NT2/D1 (cell line): ENCODE measurements around the gene XKRX.

Experiments
- DNase-seq: peaks from one replicate; pipeline ENCODE4 v3.0.0-alpha.2; 2011; ENCODE audit warnings: low read depth, low spot score
- H3K27me3 ChIP-seq: 2 replicates; pipeline ENCODE4 v1.6.0; 2011; ENCODE audit warnings: mild to moderate bottlenecking; ENCODE audit not compliant: insufficient read length, insufficient read depth
- H3K36me3 ChIP-seq: 2 replicates; pipeline ENCODE4 v1.6.1; 2011; ENCODE audit warnings: mild to moderate bottlenecking, low read length, mixed read lengths; ENCODE audit not compliant: insufficient read depth, insufficient read length
- H3K4me1 ChIP-seq: 2 replicates; pipeline ENCODE4 v1.5.1; 2011; ENCODE audit not compliant: insufficient read depth, insufficient read length
- H3K4me3 ChIP-seq: 2 replicates; pipeline ENCODE4 v1.5.1; 2011; ENCODE audit warnings: low read depth; ENCODE audit not compliant: insufficient read length
- H3K9ac ChIP-seq: 2 replicates; pipeline ENCODE4 v1.6.0; 2011; ENCODE audit warnings: low read depth; ENCODE audit not compliant: insufficient read length
- H3K9me3 ChIP-seq: 2 replicates; pipeline ENCODE4 v1.5.1; 2011; ENCODE audit warnings: mild to moderate bottlenecking, low read length; ENCODE audit not compliant: insufficient read depth
- SUZ12 ChIP-seq: IDR thresholded peaks from 2 replicates; pipeline ENCODE4 v1.6.1; 2011; ENCODE audit not compliant: insufficient read length, insufficient read depth; ENCODE audit errors: extremely low read depth
- YY1 ChIP-seq: IDR thresholded peaks from 2 replicates; pipeline ENCODE4 v1.6.1; 2011; ENCODE audit not compliant: insufficient read length, insufficient read depth
- ZNF274 ChIP-seq: IDR thresholded peaks from 2 replicates; pipeline ENCODE4 v1.6.1; 2011; ENCODE audit warnings: mild to moderate bottlenecking, low read depth, low read length

Gene XKRX

DNA sequence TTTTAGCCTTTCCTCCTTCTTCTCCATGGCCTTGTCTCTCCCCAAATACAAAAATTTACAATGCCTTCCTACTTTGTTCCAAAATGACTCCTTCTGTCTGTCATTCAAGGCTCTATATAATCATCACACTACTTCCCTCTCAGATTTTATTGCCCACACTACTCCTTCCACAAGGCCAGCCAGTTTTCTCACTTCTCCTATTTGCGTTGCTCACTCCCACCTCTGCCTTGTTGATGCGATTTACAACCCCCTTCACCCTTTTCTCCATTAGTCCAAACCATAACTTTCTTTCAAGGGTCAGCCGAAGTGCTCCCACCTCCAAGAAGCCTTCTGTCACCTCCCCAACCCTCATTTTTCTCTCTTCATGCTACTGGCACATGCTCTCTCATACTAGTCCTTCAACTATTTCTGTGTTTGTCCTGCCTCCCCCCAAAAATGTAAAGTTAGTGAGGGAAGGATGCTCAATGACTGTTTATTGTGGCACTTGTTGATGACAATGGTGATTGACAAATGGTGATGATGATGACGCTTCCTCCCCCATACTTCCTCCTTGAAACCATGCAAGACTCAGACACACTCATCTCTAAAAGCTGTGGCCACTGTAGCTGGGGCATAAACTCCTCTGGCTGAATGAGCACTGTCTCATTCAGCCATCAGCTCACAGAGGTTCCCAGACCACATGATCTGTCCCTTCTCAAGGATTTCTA is 2.7 kb upstream of the XKRX start:
- Histone ChIP-seq H3K9ac (no peak overlapping the region), H3K4me3 (no peak overlapping the region), H3K9me3 (no peaks in the 10 kb centered on the region), H3K36me3 (no peaks in the 10 kb centered on the region), H3K4me1 (no peaks in the 10 kb centered on the region), H3K27me3 (peaks cover 21% of the 10 kb centered on the region)
- no peak for DNase-seq
- TF ChIP-seq YY1 (no peak), ZNF274 (no peak), SUZ12 (no peak)

DNA sequence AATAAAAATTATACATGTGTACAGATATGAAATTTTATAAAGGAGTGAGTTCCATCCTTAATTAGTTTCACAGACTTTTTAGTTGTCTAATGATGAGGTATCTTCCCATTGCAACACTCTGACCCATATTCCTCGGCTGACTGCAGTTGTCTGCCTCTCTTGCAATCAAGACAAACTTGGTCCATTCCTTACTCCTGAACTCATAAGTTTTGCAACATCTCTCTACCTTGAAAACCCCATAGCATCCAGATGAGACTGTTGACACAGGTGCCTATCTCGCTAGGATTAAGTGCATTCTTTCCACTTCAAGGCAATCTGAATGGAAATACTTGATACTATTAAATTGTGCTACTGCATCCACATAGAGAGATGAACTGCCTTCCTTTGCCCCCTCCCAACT is 2.3 kb downstream of the XKRX start:
- no peak overlapping the region for H3K9ac ChIP-seq
- no peaks in the 10 kb centered on the region for H3K36me3 ChIP-seq
- H3K27me3 ChIP-seq, result peaks cover 21% of the 10 kb centered on the region
- H3K4me1 ChIP-seq, result no peaks in the 10 kb centered on the region
- TF ChIP-seq YY1, result no peak
- H3K4me3 ChIP-seq, result no peak overlapping the region
- H3K9me3 ChIP-seq, result no peaks in the 10 kb centered on the region
- DNase-seq, result no peak

DNA sequence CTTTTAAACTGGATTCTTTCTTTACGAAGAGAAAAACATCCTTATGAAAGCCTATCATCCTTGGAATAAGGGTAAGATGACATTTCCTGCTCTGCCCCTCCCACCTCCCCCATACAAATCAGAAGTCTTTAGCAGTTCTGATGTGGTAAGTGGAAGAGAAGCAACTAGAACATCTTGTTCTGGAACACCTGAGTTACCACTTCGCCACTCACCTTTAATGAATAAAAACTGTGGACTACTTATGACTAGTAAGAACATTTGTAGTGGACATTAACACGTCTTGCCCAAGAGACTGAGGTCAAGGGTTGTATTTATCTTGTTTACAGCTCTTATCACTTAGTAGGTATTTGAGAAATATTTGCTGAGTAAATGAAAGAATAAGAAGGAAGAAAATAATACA is 4.3 kb downstream of the XKRX start:
- Histone ChIP-seq H3K4me3 (no peak overlapping the region), H3K36me3 (no peaks in the 10 kb centered on the region), H3K9me3 (no peaks in the 10 kb centered on the region), H3K27me3 (peaks cover 21% of the 10 kb centered on the region), H3K4me1 (no peaks in the 10 kb centered on the region), H3K9ac (no peak overlapping the region)
- no peak for DNase-seq
- TF ChIP-seq ZNF274 (no peak), YY1 (no peak), SUZ12 (no peak)

DNA sequence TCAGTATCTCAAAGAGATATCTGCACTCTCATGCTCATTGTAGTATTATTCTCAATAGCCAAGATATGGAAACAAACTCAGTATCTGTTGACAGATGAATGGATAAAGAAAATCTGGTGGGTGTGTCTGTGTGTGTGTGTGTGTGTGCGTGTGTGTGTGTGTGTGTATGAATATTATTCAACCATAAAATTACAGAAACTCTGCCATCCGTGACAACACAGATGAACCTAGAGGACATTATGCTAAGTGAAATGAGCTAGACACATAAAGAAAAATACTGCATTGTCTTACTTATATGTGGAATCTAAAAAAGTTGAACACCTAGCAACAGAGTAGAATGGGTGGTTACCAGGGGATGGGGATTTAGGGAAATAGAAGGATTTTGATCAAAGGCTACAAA is 13.2 kb downstream of the XKRX start:
- DNase-seq, result no peak
- no peaks in the 10 kb centered on the region for H3K4me1 ChIP-seq
- H3K9ac ChIP-seq, result no peak overlapping the region
- no peaks in the 10 kb centered on the region for H3K27me3 ChIP-seq
- TF ChIP-seq YY1, result no peak
- no peak for TF ChIP-seq SUZ12
- H3K9me3 ChIP-seq, result no peaks in the 10 kb centered on the region
- H3K36me3 ChIP-seq, result no peaks in the 10 kb centered on the region
- H3K4me3 ChIP-seq, result no peak overlapping the region

DNA sequence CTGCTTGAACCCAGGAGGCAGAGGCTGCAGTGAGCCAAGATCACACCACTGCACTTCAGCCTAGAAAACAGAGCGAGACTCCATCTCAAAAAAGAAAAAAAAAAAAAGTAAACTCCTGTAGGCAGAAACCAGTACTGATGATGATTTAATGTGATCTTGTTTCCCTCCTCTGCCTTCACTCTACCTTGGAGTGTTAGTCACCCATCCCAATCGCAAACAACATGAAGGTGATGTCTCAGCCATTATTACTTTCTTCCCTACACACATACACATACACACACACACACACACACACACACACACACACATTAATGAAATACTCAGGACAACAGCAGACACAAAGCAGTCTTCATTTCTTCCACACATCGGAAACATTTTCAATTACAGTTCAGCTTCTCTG is 15.6 kb downstream of the XKRX start:
- no peaks in the 10 kb centered on the region for H3K4me1 ChIP-seq
- no peak for TF ChIP-seq SUZ12
- no peak for TF ChIP-seq ZNF274
- no peak for TF ChIP-seq YY1
- no peak for DNase-seq
- no peak overlapping the region for H3K9ac ChIP-seq
- H3K36me3 ChIP-seq, result no peaks in the 10 kb centered on the region
- H3K9me3 ChIP-seq, result no peaks in the 10 kb centered on the region
- no peaks in the 10 kb centered on the region for H3K27me3 ChIP-seq
- no peak overlapping the region for H3K4me3 ChIP-seq

DNA sequence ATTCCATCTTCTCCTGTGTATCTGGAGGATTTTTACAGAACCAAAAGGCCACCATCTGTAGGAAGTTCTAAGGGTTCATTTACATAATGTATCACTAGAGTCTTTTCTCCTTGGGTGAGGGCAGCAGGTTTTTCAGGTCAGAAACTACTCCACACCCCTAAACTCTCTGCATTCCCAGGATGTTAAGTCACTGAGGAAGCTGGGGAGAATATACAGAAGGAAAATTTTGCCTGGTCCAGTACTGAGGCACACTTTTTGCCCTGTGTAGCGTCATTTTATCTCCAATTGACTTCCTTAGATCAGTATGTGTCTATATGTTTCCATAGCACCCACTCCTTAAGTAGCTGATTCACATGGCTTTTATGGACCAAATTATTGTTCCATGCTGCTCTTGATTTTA is 17.0 kb downstream of the XKRX start:
- H3K27me3 ChIP-seq, result no peaks in the 10 kb centered on the region
- no peak overlapping the region for H3K9ac ChIP-seq
- H3K9me3 ChIP-seq, result no peaks in the 10 kb centered on the region
- no peaks in the 10 kb centered on the region for H3K36me3 ChIP-seq
- TF ChIP-seq ZNF274, result no peak
- no peak for TF ChIP-seq YY1
- TF ChIP-seq SUZ12, result no peak
- H3K4me1 ChIP-seq, result no peaks in the 10 kb centered on the region
- no peak for DNase-seq
- H3K4me3 ChIP-seq, result no peak overlapping the region

DNA sequence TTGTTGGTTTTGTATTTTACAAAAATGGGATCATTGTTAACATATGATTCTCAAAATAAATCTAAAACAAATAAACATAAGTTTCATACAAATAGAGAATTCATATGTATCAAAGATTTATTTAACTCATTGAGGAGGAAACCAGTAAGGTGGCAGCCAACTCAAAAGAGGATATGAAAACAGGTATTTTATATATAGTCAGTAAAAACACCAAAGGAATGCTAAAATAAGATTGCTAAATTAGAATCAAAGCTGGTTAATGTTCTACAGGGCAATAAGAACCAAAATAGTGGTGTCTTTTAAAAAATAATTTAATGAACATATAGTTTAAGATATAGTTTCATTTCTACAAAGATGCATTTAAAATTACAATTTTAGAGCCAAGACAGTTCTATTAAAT is 23.1 kb downstream of the XKRX start:
- Histone ChIP-seq H3K27me3 (no peaks in the 10 kb centered on the region), H3K4me1 (no peaks in the 10 kb centered on the region), H3K9me3 (peaks cover 3% of the 10 kb centered on the region; the same call in 1 of the 2 replicates), H3K36me3 (no peaks in the 10 kb centered on the region), H3K9ac (no peak overlapping the region), H3K4me3 (no peak overlapping the region)
- no peak for DNase-seq
- TF ChIP-seq ZNF274 (no peak), SUZ12 (no peak), YY1 (no peak)

DNA sequence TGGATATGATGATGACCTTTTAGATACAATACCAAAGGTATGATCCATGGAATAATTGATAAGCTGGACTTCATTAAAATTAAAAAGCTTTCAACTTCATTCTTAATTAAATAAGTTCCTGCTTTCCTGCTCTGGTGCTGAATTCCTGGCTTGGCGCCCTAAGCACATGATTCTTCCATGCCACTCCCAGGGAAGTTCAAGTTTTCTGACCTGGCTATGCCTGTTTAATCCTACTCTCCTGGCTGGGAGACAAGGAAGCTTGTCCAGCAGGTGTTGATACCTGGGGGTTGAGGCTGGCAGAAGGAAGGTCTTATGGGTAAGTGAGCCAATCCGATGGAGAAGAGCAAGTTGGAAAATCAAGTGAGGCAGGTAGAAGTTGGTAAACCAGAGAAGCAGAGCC is 24.3 kb downstream of the XKRX start:
- TF ChIP-seq YY1 (no peak), ZNF274 (no peak), SUZ12 (no peak)
- Histone ChIP-seq H3K9me3 (peaks cover 3% of the 10 kb centered on the region; the same call in 1 of the 2 replicates), H3K9ac (no peak overlapping the region), H3K36me3 (no peaks in the 10 kb centered on the region), H3K27me3 (no peaks in the 10 kb centered on the region), H3K4me1 (no peaks in the 10 kb centered on the region), H3K4me3 (no peak overlapping the region)
- no peak for DNase-seq
